H1 (cell line): Measurements from ENCODE around the gene STAT5A. TPM values are rescaled to one million over a fixed set of nuclear protein-coding genes. Genes with fewer than 3 reads are reported as not detected.
"Not testable (repeated sequence)": the region's sequence is repeated elsewhere in the genome, so short reads cannot be mapped to it uniquely, and the experiment has no call there.

Experiments used
- CTCF ChIA-PET: fragments of 300-600 bp; sonication (Branson Sonifier 250); formaldehyde crosslinking; loops from one replicate; lab custom pipeline; 2021; ENCODE audit not compliant: partially characterized antibody; lab: Charles Lee
- POLR2A ChIA-PET: fragments of 300-600 bp; sonication (Branson Sonifier 250); formaldehyde crosslinking; loops from one replicate; lab custom pipeline; 2021; ENCODE audit warnings: inconsistent platforms; ENCODE audit not compliant: partially characterized antibody; lab: Charles Lee
- DNase-seq, 2 experiments: peaks; one replicate each; pipeline versions ENCODE4 v3.0.0 to v3.0.0-alpha.2; 2010 to 2022; ENCODE audit warnings: low spot score in 2 of 2, low read depth in 1 of 2, mixed read lengths in 1 of 2
- FAIRE-seq: peaks from 2 replicates; lab custom pipeline; 2011; peaks lifted over from hg19 to GRCh38; lab: Jason Lieb, UNC
- H2AFZ ChIP-seq: 2 replicates; pipeline ENCODE4 v1.8.1; 2012; ENCODE audit warnings: low read length, inconsistent platforms
- H2AK5ac ChIP-seq: 2 replicates; pipeline ENCODE4 v1.6.1; 2013; ENCODE audit warnings: low read depth, low read length
- H2BK120ac ChIP-seq: replicated peaks from 2 replicates; pipeline ENCODE3; 2013; ENCODE audit warnings: low read depth, low read length, inconsistent platforms
- H2BK12ac ChIP-seq: 2 replicates; pipeline ENCODE4 v1.6.1; 2013; ENCODE audit warnings: low read depth, low read length
- H2BK15ac ChIP-seq: 2 replicates; pipeline ENCODE4 v1.6.1; 2013; ENCODE audit warnings: low read length
- H2BK20ac ChIP-seq: 2 replicates; pipeline ENCODE4 v1.6.1; 2013; ENCODE audit warnings: low read length
- H2BK5ac ChIP-seq: 2 replicates; pipeline ENCODE4 v1.6.1; 2013; ENCODE audit warnings: low read depth, low read length
- H3K14ac ChIP-seq: 2 replicates; pipeline ENCODE4 v1.6.1; 2013; ENCODE audit warnings: inconsistent platforms; ENCODE audit not compliant: insufficient read length
- H3K18ac ChIP-seq: 2 replicates; pipeline ENCODE4 v1.6.1; 2013; ENCODE audit warnings: low read length; ENCODE audit errors: extremely low read depth
- H3K23ac ChIP-seq: 2 replicates; pipeline ENCODE4 v1.6.1; 2013; ENCODE audit warnings: inconsistent platforms; ENCODE audit not compliant: insufficient read length
- H3K23me2 ChIP-seq: 2 replicates; pipeline ENCODE4 v1.6.1; 2013; ENCODE audit warnings: low read depth, low read length
- H3K27ac ChIP-seq: 2 replicates; pipeline ENCODE4 v1.6.1; 2011; ENCODE audit warnings: low read depth, low read length, inconsistent platforms
- H3K27me3 ChIP-seq, 4 experiments: replicated peaks in 1 of 4; 1 replicate in 1 of 4; 2 replicates in 3 of 4; pipeline versions ENCODE4 v1.6.1 to v1.8.1; 2011 to 2013; ENCODE audit warnings: low read length in 3 of 4, mild to moderate bottlenecking in 3 of 4, inconsistent platforms in 2 of 4, mixed read lengths in 2 of 4, moderate library complexity in 1 of 4; ENCODE audit not compliant: control insufficient read depth in 3 of 4, insufficient read depth in 3 of 4; ENCODE audit errors: extremely low read depth in 1 of 4
- H3K36me3 ChIP-seq, 4 experiments: 2 replicates each; pipeline versions ENCODE4 v1.6.1 to v1.8.1; 2011 to 2013; ENCODE audit warnings: mild to moderate bottlenecking in 4 of 4, low read length in 3 of 4, moderate library complexity in 2 of 4, control low read depth in 1 of 4, inconsistent platforms in 1 of 4; ENCODE audit not compliant: insufficient read depth in 4 of 4, control insufficient read depth in 2 of 4
- H3K4ac ChIP-seq: replicated peaks from 2 replicates; pipeline ENCODE3; 2013; ENCODE audit warnings: low read length, low read depth, mixed read lengths, inconsistent platforms; ENCODE audit not compliant: insufficient read length
- H3K4me1 ChIP-seq, 4 experiments: replicated peaks in 1 of 4; 1 replicate in 1 of 4; 2 replicates in 3 of 4; pipeline versions ENCODE4 v1.6.1 to v1.8.1; 2011 to 2013; ENCODE audit warnings: low read length in 3 of 4, inconsistent platforms in 2 of 4, mixed read lengths in 1 of 4; ENCODE audit not compliant: insufficient read depth in 4 of 4, control insufficient read depth in 3 of 4
- H3K4me2 ChIP-seq, 2 experiments: 2 replicates each; pipeline versions ENCODE4 v1.6.1 to v1.8.1; 2011 to 2013; ENCODE audit warnings: low read depth in 2 of 2, low read length in 2 of 2, control low read depth in 1 of 2, inconsistent platforms in 1 of 2, mild to moderate bottlenecking in 1 of 2; ENCODE audit not compliant: insufficient read depth in 1 of 2
- H3K4me3 ChIP-seq, 4 experiments: fragments of 200-600, 300-600 bp in 1 of 4; sonication (generic), shearing (Covaris generic), sonication (Bioruptor Twin) in 1 of 4; 2 replicates each; pipeline versions ENCODE4 v1.5.1 to v1.8.1; 2011 to 2016; ENCODE audit warnings: low read length in 4 of 4, low read depth in 3 of 4, control low read depth in 2 of 4, inconsistent platforms in 2 of 4, mild to moderate bottlenecking in 2 of 4, mixed read lengths in 1 of 4, moderate library complexity in 1 of 4; ENCODE audit not compliant: insufficient read depth in 2 of 4; ENCODE audit errors: extremely low read depth in 1 of 4
- H3K56ac ChIP-seq: replicated peaks from 2 replicates; pipeline ENCODE3; 2013; ENCODE audit warnings: low read depth, mild to moderate bottlenecking, mixed read lengths, low read length, inconsistent platforms; ENCODE audit not compliant: insufficient read length
- H3K79me1 ChIP-seq: 2 replicates; pipeline ENCODE4 v1.6.1; 2013; ENCODE audit warnings: low read depth, low read length, control low read depth
- H3K79me2 ChIP-seq, 2 experiments: 2 replicates each; pipeline versions ENCODE4 v1.6.1 to v1.8.1; 2012 to 2013; ENCODE audit warnings: low read length in 2 of 2, mild to moderate bottlenecking in 2 of 2, inconsistent platforms in 1 of 2; ENCODE audit not compliant: insufficient read depth in 2 of 2, control insufficient read depth in 1 of 2
- H3K9ac ChIP-seq, 4 experiments: replicated peaks in 1 of 4; 1 replicate in 1 of 4; 2 replicates in 3 of 4; pipeline versions ENCODE4 v1.6.1 to v1.8.1; 2011 to 2013; ENCODE audit warnings: low read depth in 3 of 4, low read length in 3 of 4, control low read depth in 2 of 4, mild to moderate bottlenecking in 2 of 4, moderate library complexity in 2 of 4, inconsistent platforms in 1 of 4; ENCODE audit errors: extremely low read depth in 1 of 4
- H3K9me3 ChIP-seq, 2 experiments: 2 replicates each; pipeline versions ENCODE4 v1.6.1 to v1.8.1; 2012 to 2013; ENCODE audit warnings: mild to moderate bottlenecking in 2 of 2, moderate library complexity in 2 of 2, control low read depth in 1 of 2, inconsistent platforms in 1 of 2, low read depth in 1 of 2, low read length in 1 of 2, mixed read lengths in 1 of 2; ENCODE audit not compliant: insufficient read depth in 2 of 2
- H4K20me1 ChIP-seq, 2 experiments: replicated peaks in 1 of 2; 2 replicates each; pipeline versions ENCODE3 to v1.8.1; 2011 to 2013; ENCODE audit warnings: inconsistent platforms in 2 of 2, low read length in 2 of 2, mild to moderate bottlenecking in 1 of 2; ENCODE audit not compliant: insufficient read depth in 2 of 2, control insufficient read depth in 1 of 2
- H4K5ac ChIP-seq: 2 replicates; pipeline ENCODE4 v1.6.1; 2013; ENCODE audit warnings: low read length, low read depth, mixed read lengths, inconsistent platforms; ENCODE audit not compliant: insufficient read length
- H4K8ac ChIP-seq: 2 replicates; pipeline ENCODE4 v1.8.0; 2013; ENCODE audit warnings: mild to moderate bottlenecking, moderate library complexity, low read length, inconsistent platforms; ENCODE audit not compliant: insufficient read depth; ENCODE audit errors: extremely low read depth
- H4K91ac ChIP-seq: replicated peaks from 2 replicates; pipeline ENCODE3; 2013; ENCODE audit warnings: low read length, mixed read lengths, inconsistent platforms; ENCODE audit not compliant: insufficient read length
- WGBS, 2 experiments: shearing (Covaris generic) in 1 of 2; methylation state at CpG; one replicate each; pipeline versions ENCODE4 v1.1.6 to v1.1.7; 2013 to 2015; ENCODE audit warnings: low lambda C conversion rate in 2 of 2, mixed read lengths in 2 of 2, inconsistent platforms in 1 of 2, low coverage in 1 of 2, missing lambda C conversion rate in 1 of 2; ENCODE audit not compliant: insufficient replicate concordance in 2 of 2, insufficient coverage in 1 of 2, insufficient read length in 1 of 2; ENCODE audit errors: extremely low coverage in 1 of 2, missing lambda C conversion rate in 1 of 2; 5-methylcytosine and 5-hydroxymethylcytosine counted together
- polyA plus RNA-seq, 7 experiments: library from polyadenylated mRNA; depleted of rRNA in 3 of 7; stranded (reverse) in 5 of 7; unstranded in 2 of 7; fragments of >200 nt in 5 of 7; fragments of 200-250 nt in 2 of 7; gene quantifications; 1 replicate in 5 of 7; 2 replicates in 1 of 7; 4 replicates in 1 of 7; pipeline versions ENCODE4 v1.2.1 to v1.2.3, GENCODE V29; 2011 to 2013; ENCODE audit warnings: missing spikeins in 2 of 7, mixed read lengths in 2 of 7
- total RNA-seq: library from RNA; stranded (reverse); fragmentation: NEBNext Ultra II Directional; extraction: Animal tissue kit (Norgen Biotek cat#: 25700); gene quantifications from 2 replicates; pipeline ENCODE4 v1.2.1, GENCODE V29; 2021

STAT5A gene
- total and polyA plus RNA-seq, 2 of the 8 experiments (the other 6 are each of a cell fraction or from before 2014, with no cell fraction given), result 4.2 to 5.4 TPM

DNA sequence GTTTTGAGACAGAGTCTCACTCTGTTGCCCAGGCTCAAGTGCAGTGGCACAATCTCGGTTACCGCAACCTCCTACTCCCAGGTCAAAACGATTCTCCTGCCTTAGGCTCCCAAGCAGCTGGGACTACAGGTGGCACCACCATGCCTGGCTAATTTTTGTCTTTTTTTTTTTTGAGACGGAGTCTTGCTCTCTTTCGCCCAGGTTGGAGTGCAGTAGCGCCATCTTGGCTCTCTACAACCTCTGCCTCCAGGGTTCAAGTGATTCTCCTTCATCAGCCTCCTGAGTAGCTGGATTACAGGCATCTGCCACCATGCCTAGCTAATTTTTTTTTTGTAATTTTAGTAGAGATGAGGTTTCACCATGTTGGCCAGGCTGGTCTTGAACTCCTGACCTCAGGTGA, 29.7 kb downstream of the STAT5A start:
- H2AFZ ChIP-seq, H2BK12ac ChIP-seq, FAIRE-seq, H2BK15ac ChIP-seq, H2AK5ac ChIP-seq, H3K79me1 ChIP-seq, H3K14ac ChIP-seq, H3K27ac ChIP-seq, H3K27me3 ChIP-seq, H4K8ac ChIP-seq, H3K23me2 ChIP-seq, H3K23ac ChIP-seq, DNase-seq, H3K79me2 ChIP-seq, H3K4me3 ChIP-seq, H3K4me2 ChIP-seq, H2BK20ac ChIP-seq, H3K9ac ChIP-seq, H3K56ac ChIP-seq, H2BK120ac ChIP-seq, H3K18ac ChIP-seq, H3K9me3 ChIP-seq, H4K5ac ChIP-seq, H4K91ac ChIP-seq, H2BK5ac ChIP-seq, POLR2A ChIA-PET, H4K20me1 ChIP-seq, H3K4me1 ChIP-seq, H3K4ac ChIP-seq: not testable (repeated sequence)
- CTCF ChIA-PET, result interaction anchor here (0.6 to 24.6 kb wide), 8 partner anchors 11 to 316 kb away, joined by 3 to 542 read pairs (median 4); no protein-coding TSS in a partner anchor
- 92% methylated on average over 6 of the region's 6 CpGs; no CpG with 5 or more reads in 1 of the 2 experiments for WGBS, 2 experiments
- H3K36me3 ChIP-seq, result peaks cover 15 to 52% (median 44%) of the 10 kb centered on the region in 4 experiments; a peak in 7 of 8 replicates
